PC-3 (cell line): ENCODE measurements around the gene GGACT. TPM values are rescaled to one million over a fixed set of nuclear protein-coding genes. Genes with fewer than 3 reads are reported as not detected.
A peak's percentile ranks its signal among the peaks of the same experiment; 100 is the strongest.

Source experiments
- ATAC-seq: fragments of 200-7000 bp; cut with Tn5 transposase; 2 replicates; pipeline ENCODE4 v1.9.1; 2020; ENCODE audit warnings: mild to moderate bottlenecking, moderate library complexity
- BruUV-seq: library from RNA; stranded (reverse); fragments of 400-500 nt; replicated peaks from 2 replicates; lab custom pipeline; 2021; lab: Mats Ljungman, UMichigan
- CTCF ChIA-PET: fragments of 300-600 bp; sonication (Branson Sonifier 250); formaldehyde crosslinking; loops from one replicate; lab custom pipeline; 2022; ENCODE audit warnings: antibody characterized with exemption; lab: Charles Lee
- POLR2A ChIA-PET: fragments of 300-600 bp; sonication (Branson Sonifier 250); formaldehyde crosslinking; loops from one replicate; lab custom pipeline; 2022; ENCODE audit warnings: antibody characterized with exemption; ENCODE audit not compliant: unreplicated experiment; lab: Charles Lee
- DNase-seq: peaks from one replicate; pipeline ENCODE4 v3.0.0-alpha.2; 2015
- H2AFZ ChIP-seq: fragments of 300-600 bp; sonication (generic); 2 replicates; pipeline ENCODE4 v1.6.0; 2016; ENCODE audit warnings: antibody characterized with exemption, low read length
- H3F3A ChIP-seq: fragments of 300-600 bp; sonication (generic); one replicate; pipeline ENCODE4 v1.6.0; 2017; ENCODE audit warnings: antibody characterized with exemption, low read length, control low read depth, mild to moderate bottlenecking; ENCODE audit not compliant: unreplicated experiment
- H3K27ac ChIP-seq: fragments of 300-600 bp; sonication (generic); 2 replicates; pipeline ENCODE4 v1.5.1; 2016; ENCODE audit warnings: mild to moderate bottlenecking, low read length
- H3K27me3 ChIP-seq: fragments of 300-600 bp; sonication (generic); 2 replicates; pipeline ENCODE4 v1.6.1; 2016; ENCODE audit warnings: low read length, mixed read lengths
- H3K36me3 ChIP-seq: fragments of 300-600 bp; sonication (generic); 2 replicates; pipeline ENCODE4 v1.6.1; 2016; ENCODE audit warnings: low read depth, mixed run types, low read length, mixed read lengths
- H3K4me1 ChIP-seq: fragments of 300-600 bp; sonication (generic); 2 replicates; pipeline ENCODE4 v1.5.1; 2016; ENCODE audit warnings: low read length; ENCODE audit not compliant: insufficient read depth
- H3K4me2 ChIP-seq: fragments of 300-600 bp; sonication (generic); 2 replicates; pipeline ENCODE4 v1.6.0; 2016; ENCODE audit warnings: low read length
- H3K4me3 ChIP-seq: fragments of 300-600 bp; sonication (generic); 2 replicates; pipeline ENCODE4 v1.5.1; 2016; ENCODE audit warnings: mild to moderate bottlenecking, low read length, mixed read lengths
- H3K79me2 ChIP-seq: fragments of 300-600 bp; sonication (generic); 2 replicates; pipeline ENCODE4 v1.6.1; 2017; ENCODE audit warnings: low read length, mixed read lengths
- H3K9ac ChIP-seq: fragments of 300-600 bp; sonication (generic); 2 replicates; pipeline ENCODE4 v1.6.0; 2016; ENCODE audit warnings: mild to moderate bottlenecking, low read length
- H3K9me2 ChIP-seq: fragments of 300-600 bp; sonication (generic); replicated peaks from 2 replicates; pipeline ENCODE4 v1.6.1; 2016; ENCODE audit warnings: mixed run types, low read length, mixed read lengths
- H3K9me3 ChIP-seq: fragments of 300-600 bp; sonication (generic); 2 replicates; pipeline ENCODE4 v1.6.1; 2016; ENCODE audit warnings: low read length, mixed read lengths
- H4K20me1 ChIP-seq: fragments of 300-600 bp; sonication (generic); 2 replicates; pipeline ENCODE4 v1.6.1; 2016; ENCODE audit warnings: low read length, mixed read lengths
- CTCF ChIP-seq: fragments of 300-600 bp; sonication (generic); conservative IDR thresholded peaks from 2 replicates; pipeline ENCODE4 v1.5.1; 2017; ENCODE audit warnings: antibody characterized with exemption, low read depth, mild to moderate bottlenecking, low read length
- EZH2 ChIP-seq: fragments of 300-600 bp; sonication (generic); IDR thresholded peaks from one replicate; pipeline ENCODE4 v1.6.1; 2017; ENCODE audit warnings: antibody characterized with exemption, mild to moderate bottlenecking, low read length; ENCODE audit not compliant: unreplicated experiment
- EZH2phosphoT487 ChIP-seq: fragments of 300-600 bp; sonication (generic); IDR thresholded peaks from 2 replicates; pipeline ENCODE4 v1.6.1; 2018; ENCODE audit warnings: mild to moderate bottlenecking, antibody characterized with exemption, low read length, borderline replicate concordance
- intact Hi-C: fragments of 100-400 bp; cut with micrococcal nuclease; formaldehyde crosslinking; loops from 2 replicates; pipeline ENCODE4 v1.9.0; 2023
- total RNA-seq: library from RNA; depleted of rRNA; stranded (reverse); fragments of >200 nt; gene quantifications from 2 replicates; pipeline ENCODE4 v1.2.3, GENCODE V29; 2014

Gene GGACT
- total RNA-seq, 1 experiment from 2014 or later = 0.77 TPM

DNA sequence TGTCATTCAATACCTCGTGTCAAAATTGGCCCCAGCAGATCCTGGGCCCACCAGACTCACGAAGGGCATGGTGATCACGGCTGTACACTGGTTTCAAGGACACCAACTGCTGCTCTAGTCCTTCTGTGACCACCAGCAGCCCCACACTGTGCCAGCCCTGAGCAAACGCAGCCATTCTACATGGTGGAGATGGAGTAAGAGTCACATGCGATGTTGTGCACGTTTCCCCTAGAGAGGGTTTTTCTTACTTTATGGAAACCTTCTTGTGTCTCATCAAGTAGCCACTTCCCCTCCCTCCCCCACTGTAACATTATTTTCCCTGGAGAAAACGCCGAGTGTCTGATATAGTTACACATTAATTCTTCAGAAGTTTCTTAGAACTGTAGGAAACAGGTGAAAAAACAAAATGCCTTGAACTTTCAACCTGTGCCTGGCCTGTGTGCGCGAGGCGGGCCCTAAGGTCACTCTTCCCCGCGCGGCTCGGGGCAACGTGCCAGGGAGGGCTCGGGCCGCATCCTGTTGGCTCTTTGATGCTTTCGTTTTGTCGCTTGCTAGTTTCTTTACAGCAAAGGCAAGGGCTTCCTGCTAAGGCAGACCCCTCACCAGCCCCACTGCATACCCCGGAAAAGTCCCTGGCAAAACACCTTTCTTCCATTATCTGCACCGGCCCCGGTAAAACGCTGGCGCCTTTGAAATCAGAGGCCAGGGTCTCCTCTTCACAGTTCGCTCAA lies 44.6 kb downstream of the GGACT start:
- TF ChIP-seq EZH2 (no peak), CTCF (no peak), EZH2phosphoT487 (no peak)
- no peaks in the 10 kb centered on the region for H3F3A ChIP-seq
- H3K27ac ChIP-seq = no peak overlapping the region
- no TSS peak for BruUV-seq
- ATAC-seq = no peak
- no peak overlapping the region for H3K4me2 ChIP-seq
- intact Hi-C loops = no loop called here
- H3K36me3 ChIP-seq = no peaks in the 10 kb centered on the region
- H3K9me3 ChIP-seq = no peaks in the 10 kb centered on the region
- no peaks in the 10 kb centered on the region for H3K27me3 ChIP-seq
- H4K20me1 ChIP-seq = no peaks in the 10 kb centered on the region
- H2AFZ ChIP-seq = no peak overlapping the region
- no peak overlapping the region for H3K9ac ChIP-seq
- no peaks in the 10 kb centered on the region for H3K4me1 ChIP-seq
- ChIA-PET CTCF (no interaction called here), POLR2A (no interaction called here)
- H3K79me2 ChIP-seq = no peaks in the 10 kb centered on the region
- H3K4me3 ChIP-seq = no peak overlapping the region
- no peak for DNase-seq
- no peaks in the 10 kb centered on the region for H3K9me2 ChIP-seq

DNA sequence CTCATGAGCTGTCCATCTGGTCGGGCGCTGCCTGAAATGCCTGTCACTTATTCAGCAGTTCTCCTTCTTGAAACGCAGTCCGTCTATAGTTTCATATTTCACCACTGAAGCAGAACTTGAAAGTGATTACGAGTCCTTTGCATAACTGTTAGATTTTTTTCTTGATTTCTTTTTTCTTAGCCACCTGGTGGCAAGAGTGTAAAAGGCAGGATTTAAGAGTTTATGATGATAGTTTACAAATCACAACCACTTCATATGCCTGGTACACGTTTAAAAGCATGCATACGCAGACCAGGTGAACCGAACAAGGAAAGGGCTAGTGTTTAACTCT lies 45.8 kb downstream of the GGACT start:
- Histone ChIP-seq H3K79me2 (no peaks in the 10 kb centered on the region), H4K20me1 (no peaks in the 10 kb centered on the region), H3K4me3 (no peak overlapping the region), H2AFZ (no peak overlapping the region), H3K4me2 (peak overlapping the region; percentile 53; the same call in 1 of the 2 replicates), H3K9ac (no peak overlapping the region), H3K27me3 (no peaks in the 10 kb centered on the region), H3K27ac (no peak overlapping the region), H3K4me1 (no peaks in the 10 kb centered on the region), H3K36me3 (no peaks in the 10 kb centered on the region), H3K9me3 (no peaks in the 10 kb centered on the region), H3F3A (no peaks in the 10 kb centered on the region), H3K9me2 (no peaks in the 10 kb centered on the region)
- TF ChIP-seq EZH2phosphoT487 = no peak
- TF ChIP-seq CTCF = peak; percentile 59
- no TSS peak for BruUV-seq
- DNase-seq (peak; percentile 66), ATAC-seq (peak; percentile 65)
- CTCF ChIA-PET = interaction anchor here (0.6 kb wide), 1 partner anchor 789 kb away, joined by 6 read pairs; no protein-coding TSS in a partner anchor
- POLR2A ChIA-PET = no interaction called here
- intact Hi-C loops = no loop called here
